OCI-LY7 (cell line): ENCODE results near the gene CTNNA3. TPM values are rescaled to one million over a fixed set of nuclear protein-coding genes. Genes with fewer than 3 reads are reported as not detected.

Source experiments
- BruUV-seq: library from RNA; stranded (reverse); fragments of 400-500 nt; replicated peaks from 2 replicates; lab custom pipeline; 2021; lab: Mats Ljungman, UMichigan
- CTCF ChIA-PET: fragments of 300-600 bp; sonication (Branson Sonifier 250); formaldehyde crosslinking; loops from one replicate; lab custom pipeline; 2022; ENCODE audit warnings: antibody characterized with exemption; ENCODE audit not compliant: unreplicated experiment; lab: Charles Lee
- POLR2A ChIA-PET: fragments of 300-600 bp; sonication (Branson Sonifier 250); formaldehyde crosslinking; loops from one replicate; lab custom pipeline; 2022; ENCODE audit warnings: antibody characterized with exemption; lab: Charles Lee
- DNase-seq: peaks from one replicate; pipeline ENCODE4 v3.0.0-alpha.2; 2015; ENCODE audit warnings: low spot score
- H2AFZ ChIP-seq: fragments of 200-600 bp; sonication (generic), shearing (Covaris generic); 2 replicates; pipeline ENCODE4 v1.6.1; 2014; ENCODE audit warnings: mild to moderate bottlenecking, antibody characterized with exemption, low read length, moderate library complexity
- H3K27ac ChIP-seq: fragments of 200-600 bp; sonication (generic); 2 replicates; pipeline ENCODE4 v1.5.1; 2014; ENCODE audit warnings: mixed run types, low read depth, mild to moderate bottlenecking, moderate library complexity, low read length, inconsistent platforms; ENCODE audit not compliant: poor library complexity, severe bottlenecking
- H3K36me3 ChIP-seq: fragments of 200-600 bp; sonication (generic); 2 replicates; pipeline ENCODE4 v1.6.1; 2014; ENCODE audit warnings: mild to moderate bottlenecking, antibody characterized with exemption, low read length, moderate library complexity, mixed read lengths; ENCODE audit not compliant: insufficient read depth
- H3K4me1 ChIP-seq: fragments of 200-600 bp; sonication (generic); 2 replicates; pipeline ENCODE4 v1.5.1; 2014; ENCODE audit warnings: mild to moderate bottlenecking, low read length; ENCODE audit not compliant: insufficient read depth, poor library complexity, severe bottlenecking
- H3K4me2 ChIP-seq: fragments of 200-600 bp; sonication (generic); 2 replicates; pipeline ENCODE4 v1.6.1; 2014; ENCODE audit warnings: mild to moderate bottlenecking, low read length
- H3K4me3 ChIP-seq: fragments of 200-600 bp; sonication (generic); 2 replicates; pipeline ENCODE4 v1.5.1; 2014; ENCODE audit warnings: mild to moderate bottlenecking, low read depth, low read length; ENCODE audit not compliant: poor library complexity, severe bottlenecking
- H3K79me2 ChIP-seq: fragments of 200-600 bp; sonication (generic); 2 replicates; pipeline ENCODE4 v1.6.1; 2016; ENCODE audit warnings: low read depth, mild to moderate bottlenecking, low read length, moderate library complexity, mixed read lengths; ENCODE audit not compliant: insufficient read depth
- H3K9me2 ChIP-seq: fragments of 200-600 bp; sonication (generic); 2 replicates; pipeline ENCODE4 v1.6.1; 2016; ENCODE audit warnings: mild to moderate bottlenecking, low read length, mixed read lengths; ENCODE audit not compliant: insufficient read depth
- H3K9me3 ChIP-seq: fragments of 200-600 bp; sonication (generic); 2 replicates; pipeline ENCODE4 v1.6.1; 2014; ENCODE audit warnings: mild to moderate bottlenecking, mixed run types, low read length, mixed read lengths
- H4K20me1 ChIP-seq: fragments of 200-600 bp; sonication (generic); 2 replicates; pipeline ENCODE4 v1.6.1; 2014; ENCODE audit warnings: mild to moderate bottlenecking, antibody characterized with exemption, low read length, moderate library complexity, mixed read lengths; ENCODE audit not compliant: insufficient read depth
- EZH2phosphoT487 ChIP-seq: fragments of 200-600 bp; sonication (generic); IDR thresholded peaks from 2 replicates; pipeline ENCODE4 v1.6.1; 2018; ENCODE audit warnings: low read depth, borderline replicate concordance, mild to moderate bottlenecking, mixed run types, antibody characterized with exemption, low read length, moderate library complexity, mixed read lengths
- intact Hi-C: fragments of 100-400 bp; cut with micrococcal nuclease; formaldehyde crosslinking; loops from one replicate; pipeline ENCODE4 v1.10.0; 2022; ENCODE audit not compliant: unreplicated experiment
- total RNA-seq, 2 experiments: library from RNA; depleted of rRNA in 1 of 2; stranded (reverse); fragments of >200 nt in 1 of 2; shearing (Covaris generic) in 1 of 2; gene quantifications; 2 replicates each; pipeline ENCODE4 v1.2.3, GENCODE V29; 2014 to 2022
- TF ChIP-seq, protein P1 (sequence below): fragments of 200-600 bp; sonication (generic); conservative IDR thresholded peaks from 2 replicates; pipeline ENCODE4 v1.5.1; 2014; ENCODE audit warnings: mild to moderate bottlenecking, antibody characterized with exemption, low read length, moderate library complexity, mixed read lengths

Gene CTNNA3
- total RNA-seq, 2 experiments from 2014 or later: not detected

DNA sequence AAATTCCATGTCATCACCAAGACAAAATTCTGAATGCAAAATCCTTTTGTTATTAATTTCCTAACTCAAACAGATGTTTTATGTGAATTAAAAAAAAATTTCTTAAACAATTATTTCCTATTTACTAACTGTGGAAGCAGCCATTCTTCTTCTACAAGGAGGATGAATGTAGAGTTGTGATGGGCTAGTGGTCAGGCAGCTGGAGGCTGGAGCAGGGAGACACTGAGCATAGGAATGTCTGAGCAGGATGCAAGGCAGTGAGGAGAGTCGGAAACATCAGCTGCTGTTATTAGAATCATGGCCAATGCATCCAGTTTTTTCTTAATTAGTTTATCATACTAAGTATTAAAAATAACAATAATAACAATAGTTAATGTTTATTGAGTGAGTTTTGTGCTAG lies 872.7 kb downstream of the CTNNA3 start:
- POLR2A ChIA-PET: interaction anchor here (0.6 to 1.0 kb wide), 2 partner anchors 13 to 1647 kb away, joined by 3 to 4 read pairs; no protein-coding TSS in a partner anchor
- H3K4me2 ChIP-seq: no peak overlapping the region
- no peak overlapping the region for H2AFZ ChIP-seq
- H3K27ac ChIP-seq: no peak overlapping the region
- no peaks in the 10 kb centered on the region for H3K36me3 ChIP-seq
- CTCF ChIA-PET: no interaction called here
- no peaks in the 10 kb centered on the region for H3K9me2 ChIP-seq
- DNase-seq: no peak
- H3K9me3 ChIP-seq: no peaks in the 10 kb centered on the region
- no peaks in the 10 kb centered on the region for H4K20me1 ChIP-seq
- no peaks in the 10 kb centered on the region for H3K79me2 ChIP-seq
- no peaks in the 10 kb centered on the region for H3K4me1 ChIP-seq
- TF ChIP-seq, protein P1, sequence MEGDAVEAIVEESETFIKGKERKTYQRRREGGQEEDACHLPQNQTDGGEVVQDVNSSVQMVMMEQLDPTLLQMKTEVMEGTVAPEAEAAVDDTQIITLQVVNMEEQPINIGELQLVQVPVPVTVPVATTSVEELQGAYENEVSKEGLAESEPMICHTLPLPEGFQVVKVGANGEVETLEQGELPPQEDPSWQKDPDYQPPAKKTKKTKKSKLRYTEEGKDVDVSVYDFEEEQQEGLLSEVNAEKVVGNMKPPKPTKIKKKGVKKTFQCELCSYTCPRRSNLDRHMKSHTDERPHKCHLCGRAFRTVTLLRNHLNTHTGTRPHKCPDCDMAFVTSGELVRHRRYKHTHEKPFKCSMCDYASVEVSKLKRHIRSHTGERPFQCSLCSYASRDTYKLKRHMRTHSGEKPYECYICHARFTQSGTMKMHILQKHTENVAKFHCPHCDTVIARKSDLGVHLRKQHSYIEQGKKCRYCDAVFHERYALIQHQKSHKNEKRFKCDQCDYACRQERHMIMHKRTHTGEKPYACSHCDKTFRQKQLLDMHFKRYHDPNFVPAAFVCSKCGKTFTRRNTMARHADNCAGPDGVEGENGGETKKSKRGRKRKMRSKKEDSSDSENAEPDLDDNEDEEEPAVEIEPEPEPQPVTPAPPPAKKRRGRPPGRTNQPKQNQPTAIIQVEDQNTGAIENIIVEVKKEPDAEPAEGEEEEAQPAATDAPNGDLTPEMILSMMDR: no peak
- TF ChIP-seq EZH2phosphoT487: no peak
- BruUV-seq: no TSS peak
- intact Hi-C loops: no loop called here
- no peak overlapping the region for H3K4me3 ChIP-seq

DNA sequence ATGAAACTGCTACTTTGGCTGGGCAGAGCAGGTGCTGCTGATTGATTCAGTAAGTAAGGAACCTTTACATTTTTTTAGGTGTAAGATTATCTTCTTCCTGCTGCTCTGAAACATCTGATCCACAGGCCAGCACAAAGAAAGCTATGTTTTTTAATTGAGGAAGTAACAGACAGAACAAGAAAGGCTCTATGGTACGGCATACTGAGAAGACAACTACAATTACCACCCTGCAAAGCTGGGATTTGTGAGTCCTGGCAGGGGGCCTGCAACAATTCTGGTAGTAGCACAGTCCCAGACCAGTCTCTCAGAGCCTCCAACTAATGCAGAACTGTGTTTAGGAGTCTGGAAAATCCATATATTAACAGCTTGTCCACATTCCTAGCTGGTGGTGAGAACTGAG lies 873.2 kb downstream of the CTNNA3 start:
- TF ChIP-seq, protein P1: no peak
- TF ChIP-seq EZH2phosphoT487: no peak
- Histone ChIP-seq H3K79me2 (no peaks in the 10 kb centered on the region), H4K20me1 (no peaks in the 10 kb centered on the region), H3K4me3 (no peak overlapping the region), H3K4me1 (no peaks in the 10 kb centered on the region), H2AFZ (no peak overlapping the region), H3K9me2 (no peaks in the 10 kb centered on the region), H3K36me3 (no peaks in the 10 kb centered on the region), H3K27ac (no peak overlapping the region), H3K4me2 (no peak overlapping the region), H3K9me3 (no peaks in the 10 kb centered on the region)
- POLR2A ChIA-PET: interaction anchor here (0.6 to 1.0 kb wide), 2 partner anchors 13 to 1647 kb away, joined by 3 to 4 read pairs; no protein-coding TSS in a partner anchor
- no TSS peak for BruUV-seq
- DNase-seq: no peak
- CTCF ChIA-PET: no interaction called here
- intact Hi-C loops: no loop called here

DNA sequence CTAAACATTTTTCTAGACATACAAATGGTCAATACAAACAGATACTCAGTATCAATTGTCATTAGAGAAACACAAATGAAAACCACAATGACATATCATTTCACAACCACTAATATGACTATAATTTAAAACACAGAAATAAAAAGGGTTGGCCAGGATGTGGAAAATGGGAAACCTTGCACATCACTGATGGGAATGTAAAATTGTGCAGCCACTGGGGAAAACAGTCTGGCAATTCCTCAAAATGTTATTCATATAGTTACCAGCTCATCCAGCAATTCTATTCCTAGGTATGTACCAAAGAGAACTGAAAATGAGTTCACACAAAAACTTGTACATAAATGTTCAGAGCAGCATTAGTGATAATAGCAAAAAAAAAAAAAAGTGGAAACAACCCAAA lies 876.3 kb downstream of the CTNNA3 start:
- Histone ChIP-seq H3K4me1 (no peaks in the 10 kb centered on the region), H4K20me1 (no peaks in the 10 kb centered on the region), H2AFZ (no peak overlapping the region), H3K79me2 (no peaks in the 10 kb centered on the region), H3K4me3 (no peak overlapping the region), H3K4me2 (no peak overlapping the region), H3K36me3 (no peaks in the 10 kb centered on the region), H3K9me2 (no peaks in the 10 kb centered on the region), H3K9me3 (no peaks in the 10 kb centered on the region), H3K27ac (no peak overlapping the region)
- BruUV-seq: no TSS peak
- ChIA-PET POLR2A (interaction anchor here (0.7 kb wide), 1 partner anchor 68 kb away, joined by 3 read pairs; no protein-coding TSS in a partner anchor), CTCF (no interaction called here)
- no peak for TF ChIP-seq EZH2phosphoT487
- TF ChIP-seq, protein P1: no peak
- intact Hi-C loops: no loop called here
- no peak for DNase-seq
